GM21786 (cell line): ENCODE measurements around the gene NPEPPS.
A peak's percentile ranks its signal among the peaks of the same experiment; 100 is the strongest.
"Not testable (repeated sequence)": the region's sequence is repeated elsewhere in the genome, so short reads cannot be mapped to it uniquely, and the experiment has no call there.

Experiments used
- ATAC-seq: cut with Tn5 transposase; IDR thresholded peaks from one replicate; pipeline ENCODE4 v1.9.1; 2021; ENCODE audit not compliant: unreplicated experiment

The NPEPPS gene, protein sequence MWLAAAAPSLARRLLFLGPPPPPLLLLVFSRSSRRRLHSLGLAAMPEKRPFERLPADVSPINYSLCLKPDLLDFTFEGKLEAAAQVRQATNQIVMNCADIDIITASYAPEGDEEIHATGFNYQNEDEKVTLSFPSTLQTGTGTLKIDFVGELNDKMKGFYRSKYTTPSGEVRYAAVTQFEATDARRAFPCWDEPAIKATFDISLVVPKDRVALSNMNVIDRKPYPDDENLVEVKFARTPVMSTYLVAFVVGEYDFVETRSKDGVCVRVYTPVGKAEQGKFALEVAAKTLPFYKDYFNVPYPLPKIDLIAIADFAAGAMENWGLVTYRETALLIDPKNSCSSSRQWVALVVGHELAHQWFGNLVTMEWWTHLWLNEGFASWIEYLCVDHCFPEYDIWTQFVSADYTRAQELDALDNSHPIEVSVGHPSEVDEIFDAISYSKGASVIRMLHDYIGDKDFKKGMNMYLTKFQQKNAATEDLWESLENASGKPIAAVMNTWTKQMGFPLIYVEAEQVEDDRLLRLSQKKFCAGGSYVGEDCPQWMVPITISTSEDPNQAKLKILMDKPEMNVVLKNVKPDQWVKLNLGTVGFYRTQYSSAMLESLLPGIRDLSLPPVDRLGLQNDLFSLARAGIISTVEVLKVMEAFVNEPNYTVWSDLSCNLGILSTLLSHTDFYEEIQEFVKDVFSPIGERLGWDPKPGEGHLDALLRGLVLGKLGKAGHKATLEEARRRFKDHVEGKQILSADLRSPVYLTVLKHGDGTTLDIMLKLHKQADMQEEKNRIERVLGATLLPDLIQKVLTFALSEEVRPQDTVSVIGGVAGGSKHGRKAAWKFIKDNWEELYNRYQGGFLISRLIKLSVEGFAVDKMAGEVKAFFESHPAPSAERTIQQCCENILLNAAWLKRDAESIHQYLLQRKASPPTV

DNA sequence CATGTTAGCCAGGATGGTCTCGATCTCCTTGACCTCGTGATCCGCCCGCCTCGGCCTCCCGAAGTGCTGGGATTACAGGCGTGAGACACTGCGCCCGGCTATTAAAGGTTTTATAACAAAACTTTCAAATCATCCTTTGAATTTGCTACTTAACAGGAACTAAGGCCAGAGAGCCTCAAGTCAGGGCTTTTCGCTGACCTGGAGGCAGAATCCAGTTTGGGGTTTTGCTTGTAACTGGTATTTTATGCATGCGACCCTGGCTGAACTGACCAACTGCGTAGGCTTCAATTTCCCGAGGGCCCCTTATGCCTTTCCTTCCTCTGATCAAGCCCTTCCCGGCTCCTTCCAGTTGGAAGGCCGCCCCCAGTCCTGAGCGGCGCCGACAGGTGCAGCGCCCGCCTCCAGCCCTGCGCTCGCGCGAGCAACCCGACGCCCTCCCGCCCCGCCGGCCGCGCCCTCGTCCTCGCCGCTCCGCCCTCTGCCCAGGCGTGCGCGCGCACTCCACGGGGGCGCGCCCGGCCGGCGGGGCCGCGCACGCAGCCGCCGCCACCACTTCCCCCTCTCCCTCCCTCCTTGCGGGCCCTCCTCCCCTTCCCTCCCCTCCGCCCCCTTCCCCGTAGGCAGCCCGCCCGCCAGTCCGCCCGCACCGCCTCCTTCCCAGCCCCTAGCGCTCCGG lies at the start of gene NPEPPS:
Gene NPEPPS, plus strand, starts transcription at position 552 of the 676 bp plus-strand sequence. CDS start 193 bp downstream, outside the sequence.
- peak; percentile 45 for ATAC-seq

- ATAC-seq = not testable (repeated sequence)
These were observed 39.1 kb upstream of the NPEPPS start for GRCh38 chr17:47491841-47492212.

DNA sequence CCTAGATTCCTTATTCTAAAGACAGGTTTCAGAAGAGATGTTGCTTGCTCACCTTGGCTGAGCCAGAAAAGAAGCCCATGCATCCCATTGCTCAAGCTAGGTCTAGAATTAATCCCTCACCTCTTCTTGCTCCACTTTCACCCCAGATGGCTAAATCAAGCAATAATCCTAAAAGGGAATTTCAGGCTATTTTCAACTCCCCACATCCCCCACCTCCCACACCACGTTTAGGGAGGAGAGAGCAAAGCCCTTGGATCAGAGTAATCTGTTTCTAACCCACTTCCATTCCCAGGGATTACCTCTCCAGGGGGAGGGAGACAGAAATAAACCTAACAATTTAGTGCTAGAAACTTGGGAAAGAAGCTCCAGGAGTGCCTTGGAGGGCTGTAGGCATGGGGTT lies 31.8 kb upstream of the NPEPPS start:
- not testable (repeated sequence) for ATAC-seq

- ATAC-seq = not testable (repeated sequence)
These were observed 31.4 kb upstream of the NPEPPS start for GRCh38 chr17:47499494-47499893.

DNA sequence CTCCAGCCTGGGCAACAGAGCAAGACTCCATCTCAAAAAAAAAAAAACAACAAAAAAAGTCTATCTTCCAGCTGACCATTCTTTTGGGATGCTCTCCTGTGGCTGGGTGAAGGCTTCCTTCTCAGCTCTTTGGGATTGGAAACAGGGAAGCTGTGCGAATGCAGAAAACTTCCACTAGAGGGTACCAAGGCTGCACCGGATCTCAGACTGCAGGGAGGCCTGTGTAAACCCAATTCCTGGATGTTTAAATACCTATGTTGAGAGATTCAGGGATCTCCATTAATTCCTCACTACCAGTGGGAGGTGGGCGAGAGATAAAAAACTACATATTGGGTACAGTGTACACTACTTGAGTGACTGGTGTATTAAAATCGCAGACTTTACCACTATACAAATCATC lies 30.3 kb upstream of the NPEPPS start:
- not testable (repeated sequence) for ATAC-seq

GRCh38 chr17:47502122-47502731 lies 28.7 kb upstream of the NPEPPS start:
- not testable (repeated sequence) for ATAC-seq

- ATAC-seq = not testable (repeated sequence)
These were observed 28.0 kb upstream of the NPEPPS start for GRCh38 chr17:47502776-47503455.

- not testable (repeated sequence) for ATAC-seq
These were observed 19.2 kb upstream of the NPEPPS start for GRCh38 chr17:47511701-47512146.

DNA sequence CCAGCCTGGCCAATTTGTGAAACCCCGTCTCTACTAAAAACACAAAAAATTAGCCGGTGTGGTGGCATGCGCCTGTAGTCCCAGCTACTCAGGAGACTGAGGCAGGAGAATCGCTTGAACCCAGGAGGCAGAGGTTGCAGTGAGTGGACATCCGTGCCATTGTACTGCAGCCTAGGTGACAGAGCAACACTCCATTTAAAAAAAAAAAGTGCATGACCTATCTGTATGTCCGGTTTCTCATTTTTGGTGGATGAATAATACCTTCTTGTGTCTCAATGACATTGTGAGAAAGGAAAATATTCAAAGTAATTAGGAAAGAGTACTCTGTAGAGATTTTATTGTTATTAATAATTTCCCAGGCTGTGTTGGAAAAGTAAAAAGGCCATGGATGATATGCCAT lies 17.6 kb upstream of the NPEPPS start:
- ATAC-seq = not testable (repeated sequence)

- ATAC-seq = not testable (repeated sequence)
These were observed 12.0 kb upstream of the NPEPPS start for GRCh38 chr17:47518880-47519279.

GRCh38 chr17:47519365-47519764 lies 11.5 kb upstream of the NPEPPS start:
- not testable (repeated sequence) for ATAC-seq

- ATAC-seq = not testable (repeated sequence)
These were observed 10.6 kb upstream of the NPEPPS start for GRCh38 chr17:47520279-47520678.

- not testable (repeated sequence) for ATAC-seq
These were observed 9.5 kb upstream of the NPEPPS start for GRCh38 chr17:47521434-47521833.

DNA sequence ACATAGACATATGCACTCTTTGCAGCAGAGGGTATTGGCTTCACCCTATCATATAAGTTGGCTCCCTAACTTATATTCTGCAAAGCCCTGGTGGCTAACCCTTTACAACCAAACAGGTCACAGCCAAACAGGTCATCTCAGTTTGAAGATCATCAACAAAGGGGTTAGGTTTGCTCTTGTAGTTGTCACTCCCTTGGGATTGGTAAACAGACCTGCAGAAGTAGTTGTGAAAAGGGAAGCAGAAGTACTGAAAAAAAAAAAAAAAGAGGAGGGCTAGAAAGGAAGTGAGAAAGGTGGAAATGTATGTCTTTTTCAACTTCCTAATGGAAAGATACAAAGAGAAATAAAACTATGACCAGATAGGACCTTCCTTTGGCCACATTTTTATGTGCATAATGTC lies 8.6 kb upstream of the NPEPPS start:
- ATAC-seq = not testable (repeated sequence)

DNA sequence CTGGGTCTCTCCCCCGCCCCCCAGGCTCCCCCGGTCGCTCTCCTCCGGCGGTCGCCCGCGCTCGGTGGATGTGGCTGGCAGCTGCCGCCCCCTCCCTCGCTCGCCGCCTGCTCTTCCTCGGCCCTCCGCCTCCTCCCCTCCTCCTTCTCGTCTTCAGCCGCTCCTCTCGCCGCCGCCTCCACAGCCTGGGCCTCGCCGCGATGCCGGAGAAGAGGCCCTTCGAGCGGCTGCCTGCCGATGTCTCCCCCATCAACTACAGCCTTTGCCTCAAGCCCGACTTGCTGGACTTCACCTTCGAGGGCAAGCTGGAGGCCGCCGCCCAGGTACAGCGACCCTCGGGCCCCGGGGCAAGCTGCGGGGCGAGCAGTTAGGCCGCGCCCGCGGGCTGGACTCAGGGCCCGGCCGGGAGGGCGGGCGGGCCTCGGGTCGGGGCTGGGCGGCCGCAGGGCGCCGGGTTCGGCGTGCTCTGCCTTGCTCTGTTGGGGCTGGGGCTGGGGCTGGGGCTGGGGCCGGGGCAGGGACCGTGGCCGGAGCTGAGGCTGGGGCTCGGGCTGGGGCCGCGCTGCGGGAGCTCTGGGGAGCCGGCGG lies 419 bp downstream of the NPEPPS start:
- ATAC-seq = peak; percentile 14

GRCh38 chr17:47539085-47539484 lies 8.2 kb downstream of the NPEPPS start:
- not testable (repeated sequence) for ATAC-seq

DNA sequence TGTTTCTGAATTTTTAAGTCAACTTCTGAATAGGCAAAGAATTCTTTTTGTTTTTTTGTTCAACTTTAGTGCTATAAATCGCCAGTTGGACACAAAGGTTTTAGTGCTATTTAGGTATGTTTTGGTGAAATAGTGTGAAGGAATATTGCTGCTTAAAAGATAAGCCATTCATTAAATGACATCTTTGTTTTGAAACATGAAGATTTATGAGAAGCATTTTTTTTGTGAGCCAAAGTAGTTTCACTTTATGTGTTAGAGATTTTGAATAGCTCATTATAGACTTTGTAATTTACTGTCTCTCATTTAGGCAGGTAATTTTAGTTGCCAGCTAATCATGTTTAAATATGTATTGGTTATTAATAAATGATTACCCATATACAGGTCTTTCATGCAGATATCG lies 10.8 kb downstream of the NPEPPS start:
- ATAC-seq = not testable (repeated sequence)

DNA sequence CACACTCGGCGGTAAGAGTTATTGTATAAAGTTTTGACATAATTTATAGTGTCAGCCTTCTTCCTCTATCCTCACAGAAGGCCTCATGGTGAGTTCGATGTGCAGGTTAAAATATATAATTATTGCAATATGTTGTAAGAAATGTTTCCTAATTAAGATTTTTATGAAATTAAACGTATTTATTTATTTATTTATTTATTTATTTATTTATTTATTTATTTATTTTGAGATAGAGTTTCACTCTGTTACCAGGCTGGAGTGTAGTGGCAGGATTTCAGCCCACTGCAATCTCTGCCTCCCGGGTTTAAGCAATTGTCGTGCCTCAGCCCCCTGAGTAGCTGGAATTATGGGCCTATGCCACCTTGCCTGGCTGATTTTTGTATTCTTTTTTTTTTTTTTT lies 13.4 kb downstream of the NPEPPS start:
- ATAC-seq = not testable (repeated sequence)

DNA sequence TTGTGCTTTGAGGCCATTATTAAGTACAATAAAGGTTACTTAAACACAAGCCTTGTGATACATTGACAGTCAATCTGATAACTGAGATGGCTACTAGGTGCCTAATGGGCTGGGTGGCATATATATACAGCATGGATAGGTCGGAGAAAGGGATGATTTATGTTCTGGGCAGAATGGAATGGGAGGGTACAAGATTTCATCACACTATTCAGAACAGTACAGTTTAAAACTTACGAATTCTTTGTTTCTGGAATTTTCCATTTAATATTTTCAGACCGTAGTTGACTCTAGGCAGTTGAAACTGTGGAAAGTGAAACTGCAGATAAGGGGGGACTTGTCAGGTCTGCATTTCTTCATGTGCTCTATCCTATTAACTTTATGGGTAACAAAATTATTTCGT lies 23.8 kb downstream of the NPEPPS start:
- ATAC-seq = not testable (repeated sequence)

- not testable (repeated sequence) for ATAC-seq
These were observed 25.2 kb downstream of the NPEPPS start for GRCh38 chr17:47556108-47556507.
